HepG2 (cell line): ENCODE data around the gene NYNRIN. TPM values are rescaled to one million over a fixed set of nuclear protein-coding genes. Genes with fewer than 3 reads are reported as not detected.

ENCODE experiments used
- KMT2B ChIP-seq: IDR thresholded peaks from 2 replicates; pipeline ENCODE4 v1.6.1; 2016; ENCODE audit warnings: missing genetic modification reagents, missing compliant biosample characterization
- MATR3 ChIP-seq: sonication (generic); formaldehyde crosslinking; IDR thresholded peaks from 2 replicates; pipeline ENCODE4 v1.4.0; 2020; ENCODE audit warnings: missing genetic modification reagents
- NCOA2 ChIP-seq: sonication (generic); formaldehyde crosslinking; IDR thresholded peaks from 2 replicates; pipeline ENCODE4 v1.8.0; 2022; ENCODE audit warnings: inconsistent platforms
- NR2C2 ChIP-seq: sonication (generic); formaldehyde crosslinking; IDR thresholded peaks from 2 replicates; pipeline ENCODE4 v1.4.0; 2020; ENCODE audit warnings: missing genetic modification reagents, mild to moderate bottlenecking, moderate library complexity, borderline replicate concordance
- RFX3 ChIP-seq: IDR thresholded peaks from 2 replicates; pipeline ENCODE4 v1.6.1; 2016; ENCODE audit warnings: missing biosample characterization, missing genetic modification reagents
- SP5 ChIP-seq: IDR thresholded peaks from 2 replicates; pipeline ENCODE4 v1.6.1; 2016; ENCODE audit warnings: low read depth, borderline replicate concordance
- YY1 ChIP-seq: IDR thresholded peaks from 2 replicates; pipeline ENCODE4 v1.6.1; 2011; ENCODE audit warnings: low read length, low read depth, moderate library complexity, mild to moderate bottlenecking; ENCODE audit not compliant: insufficient read depth, insufficient replicate concordance
- ZNF180 ChIP-seq: sonication (generic); formaldehyde crosslinking; IDR thresholded peaks from 2 replicates; pipeline ENCODE4 v1.4.0; 2020; ENCODE audit warnings: low read depth, missing genetic modification reagents, borderline replicate concordance
- ZNF253 ChIP-seq: sonication (generic); formaldehyde crosslinking; IDR thresholded peaks from 2 replicates; pipeline ENCODE4 v1.8.0; 2022; ENCODE audit warnings: mild to moderate bottlenecking, missing genetic modification reagents, borderline replicate concordance
- ZNF264 ChIP-seq: sonication (generic); formaldehyde crosslinking; IDR thresholded peaks from 2 replicates; pipeline ENCODE4 v1.4.0; 2020; ENCODE audit warnings: missing genetic modification reagents
- ZNF781 ChIP-seq: sonication (generic); formaldehyde crosslinking; IDR thresholded peaks from 2 replicates; pipeline ENCODE4 v1.5.1; 2020; ENCODE audit warnings: borderline replicate concordance, mild to moderate bottlenecking, missing genetic modification reagents; ENCODE audit errors: not compliant biosample characterization
- ZNF816 ChIP-seq: sonication (generic); formaldehyde crosslinking; IDR thresholded peaks from 2 replicates; pipeline ENCODE4 v1.8.0; 2022; ENCODE audit warnings: missing genetic modification reagents, mild to moderate bottlenecking, borderline replicate concordance
- ZSCAN22 ChIP-seq: sonication (generic); formaldehyde crosslinking; IDR thresholded peaks from 2 replicates; pipeline ENCODE4 v1.4.0; 2020; ENCODE audit warnings: mild to moderate bottlenecking, missing genetic modification reagents
- polyA plus RNA-seq, 8 experiments: library from polyadenylated mRNA; depleted of rRNA in 3 of 8; stranded (reverse) in 7 of 8; unstranded in 1 of 8; fragments of >200 nt; fragmentation: Illumina TruSeq in 4 of 8; extraction: Trizol in 4 of 8; gene quantifications; 2 replicates each; pipeline versions ENCODE4 v1.2.1 to v1.2.3, GENCODE V29; 2011 to 2016; ENCODE audit warnings: low read depth in 4 of 8, missing spikeins in 1 of 8, mixed read lengths in 1 of 8; ENCODE audit not compliant: insufficient read depth in 1 of 8
- total RNA-seq, 5 experiments: library from RNA; depleted of rRNA; stranded (reverse); fragments of >200 nt; fragmentation: Illumina TruSeq; extraction: Trizol; gene quantifications; 2 replicates each; pipeline ENCODE4 v1.2.3, GENCODE V29; 2016; ENCODE audit warnings: low read depth in 1 of 5
- TF ChIP-seq, protein P1 (sequence below): sonication (generic); formaldehyde crosslinking; IDR thresholded peaks from 2 replicates; pipeline ENCODE4 v1.5.0; 2020; ENCODE audit warnings: missing genetic modification reagents
- TF ChIP-seq, protein P2 (sequence below): sonication (generic); formaldehyde crosslinking; IDR thresholded peaks from 2 replicates; pipeline ENCODE4; 2020; ENCODE audit warnings: missing genetic modification reagents, mild to moderate bottlenecking, borderline replicate concordance
- TF ChIP-seq, protein P3 (sequence below): sonication (generic); formaldehyde crosslinking; IDR thresholded peaks from 2 replicates; pipeline ENCODE4 v1.5.0; 2020; ENCODE audit warnings: missing genetic modification reagents, mild to moderate bottlenecking, borderline replicate concordance
- TF ChIP-seq, protein P4 (sequence below): sonication (generic); formaldehyde crosslinking; conservative IDR thresholded peaks from 2 replicates; pipeline ENCODE4 v1.8.0; 2022; ENCODE audit warnings: low read depth, missing genetic modification reagents
- TF ChIP-seq, protein P5 (sequence below): IDR thresholded peaks from 2 replicates; pipeline ENCODE4 v1.6.1; 2016

The NYNRIN gene
- total and polyA plus RNA-seq, 2 of the 13 experiments (the other 11 are each of a cell fraction or from before 2014, with no cell fraction given): 0.63 to 1.1 TPM

DNA sequence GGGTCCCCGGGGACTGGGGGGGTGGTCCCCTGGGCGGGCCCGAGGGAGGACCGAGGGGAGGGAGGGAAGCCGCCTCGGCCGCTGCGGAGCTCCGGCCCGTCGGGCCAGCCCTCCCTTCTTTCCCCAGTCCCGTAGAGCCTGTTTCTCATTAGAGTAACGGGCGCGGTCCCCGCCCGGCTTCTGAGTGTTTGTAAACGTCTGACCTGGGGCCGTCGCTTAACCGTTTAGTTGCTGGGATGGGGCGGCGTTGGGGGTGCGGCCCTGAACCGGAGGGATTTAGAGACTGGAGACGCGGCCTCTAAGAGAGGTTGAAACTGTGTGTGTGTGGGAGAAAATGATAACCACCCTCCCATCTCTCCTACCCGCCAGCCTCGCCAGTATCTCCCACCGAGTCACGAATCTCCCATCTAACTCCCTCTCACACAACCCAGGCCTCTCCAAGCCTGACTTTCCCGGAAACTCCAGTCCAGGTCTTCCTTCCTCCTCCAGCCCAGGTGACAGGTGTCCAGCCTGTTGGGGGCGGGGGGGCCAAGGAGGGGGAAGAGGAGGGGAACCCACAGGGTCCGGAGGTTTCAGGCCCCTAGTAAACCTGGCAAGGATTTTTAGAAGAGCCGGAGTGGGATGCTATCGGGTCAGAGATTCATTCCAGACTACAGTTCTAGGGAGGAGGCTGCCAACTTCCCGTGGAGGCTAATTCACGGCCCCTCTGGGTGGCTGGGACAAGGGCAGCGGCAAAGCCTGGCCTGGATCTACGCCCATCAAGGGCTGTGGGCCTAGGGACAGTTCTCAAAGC, 31.9 kb upstream of the NYNRIN start (continued):
- TF ChIP-seq, protein P1, sequence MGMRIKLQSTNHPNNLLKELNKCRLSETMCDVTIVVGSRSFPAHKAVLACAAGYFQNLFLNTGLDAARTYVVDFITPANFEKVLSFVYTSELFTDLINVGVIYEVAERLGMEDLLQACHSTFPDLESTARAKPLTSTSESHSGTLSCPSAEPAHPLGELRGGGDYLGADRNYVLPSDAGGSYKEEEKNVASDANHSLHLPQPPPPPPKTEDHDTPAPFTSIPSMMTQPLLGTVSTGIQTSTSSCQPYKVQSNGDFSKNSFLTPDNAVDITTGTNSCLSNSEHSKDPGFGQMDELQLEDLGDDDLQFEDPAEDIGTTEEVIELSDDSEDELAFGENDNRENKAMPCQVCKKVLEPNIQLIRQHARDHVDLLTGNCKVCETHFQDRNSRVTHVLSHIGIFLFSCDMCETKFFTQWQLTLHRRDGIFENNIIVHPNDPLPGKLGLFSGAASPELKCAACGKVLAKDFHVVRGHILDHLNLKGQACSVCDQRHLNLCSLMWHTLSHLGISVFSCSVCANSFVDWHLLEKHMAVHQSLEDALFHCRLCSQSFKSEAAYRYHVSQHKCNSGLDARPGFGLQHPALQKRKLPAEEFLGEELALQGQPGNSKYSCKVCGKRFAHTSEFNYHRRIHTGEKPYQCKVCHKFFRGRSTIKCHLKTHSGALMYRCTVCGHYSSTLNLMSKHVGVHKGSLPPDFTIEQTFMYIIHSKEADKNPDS: peak; percentile 66; the same call in 1 of the 2 replicates
- TF ChIP-seq KMT2B (CRISPR knock-in tag) (peak; percentile 27; the same call in 1 of the 2 replicates), YY1 (peak; percentile 65), RFX3 (CRISPR knock-in tag) (no peak), NCOA2 (CRISPR knock-in tag) (no peak), ZNF264 (CRISPR knock-in tag) (no peak), NR2C2 (CRISPR knock-in tag) (no peak; the same call in 1 of the 2 replicates), ZNF180 (CRISPR knock-in tag) (no peak), ZSCAN22 (CRISPR knock-in tag) (no peak), ZNF253 (CRISPR knock-in tag) (0 out of 2 replicates have a peak, but pooled peaks have one; percentile 27), ZNF781 (CRISPR knock-in tag) (peak; percentile 87), SP5 (peak; percentile 46; the same call in 1 of the 2 replicates), ZNF816 (CRISPR knock-in tag) (no peak), MATR3 (CRISPR knock-in tag) (no peak)
- TF ChIP-seq, protein P2, sequence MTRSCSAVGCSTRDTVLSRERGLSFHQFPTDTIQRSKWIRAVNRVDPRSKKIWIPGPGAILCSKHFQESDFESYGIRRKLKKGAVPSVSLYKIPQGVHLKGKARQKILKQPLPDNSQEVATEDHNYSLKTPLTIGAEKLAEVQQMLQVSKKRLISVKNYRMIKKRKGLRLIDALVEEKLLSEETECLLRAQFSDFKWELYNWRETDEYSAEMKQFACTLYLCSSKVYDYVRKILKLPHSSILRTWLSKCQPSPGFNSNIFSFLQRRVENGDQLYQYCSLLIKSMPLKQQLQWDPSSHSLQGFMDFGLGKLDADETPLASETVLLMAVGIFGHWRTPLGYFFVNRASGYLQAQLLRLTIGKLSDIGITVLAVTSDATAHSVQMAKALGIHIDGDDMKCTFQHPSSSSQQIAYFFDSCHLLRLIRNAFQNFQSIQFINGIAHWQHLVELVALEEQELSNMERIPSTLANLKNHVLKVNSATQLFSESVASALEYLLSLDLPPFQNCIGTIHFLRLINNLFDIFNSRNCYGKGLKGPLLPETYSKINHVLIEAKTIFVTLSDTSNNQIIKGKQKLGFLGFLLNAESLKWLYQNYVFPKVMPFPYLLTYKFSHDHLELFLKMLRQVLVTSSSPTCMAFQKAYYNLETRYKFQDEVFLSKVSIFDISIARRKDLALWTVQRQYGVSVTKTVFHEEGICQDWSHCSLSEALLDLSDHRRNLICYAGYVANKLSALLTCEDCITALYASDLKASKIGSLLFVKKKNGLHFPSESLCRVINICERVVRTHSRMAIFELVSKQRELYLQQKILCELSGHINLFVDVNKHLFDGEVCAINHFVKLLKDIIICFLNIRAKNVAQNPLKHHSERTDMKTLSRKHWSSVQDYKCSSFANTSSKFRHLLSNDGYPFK (CRISPR knock-in tag): no peak; the same call in 1 of the 2 replicates
- TF ChIP-seq, protein P3, sequence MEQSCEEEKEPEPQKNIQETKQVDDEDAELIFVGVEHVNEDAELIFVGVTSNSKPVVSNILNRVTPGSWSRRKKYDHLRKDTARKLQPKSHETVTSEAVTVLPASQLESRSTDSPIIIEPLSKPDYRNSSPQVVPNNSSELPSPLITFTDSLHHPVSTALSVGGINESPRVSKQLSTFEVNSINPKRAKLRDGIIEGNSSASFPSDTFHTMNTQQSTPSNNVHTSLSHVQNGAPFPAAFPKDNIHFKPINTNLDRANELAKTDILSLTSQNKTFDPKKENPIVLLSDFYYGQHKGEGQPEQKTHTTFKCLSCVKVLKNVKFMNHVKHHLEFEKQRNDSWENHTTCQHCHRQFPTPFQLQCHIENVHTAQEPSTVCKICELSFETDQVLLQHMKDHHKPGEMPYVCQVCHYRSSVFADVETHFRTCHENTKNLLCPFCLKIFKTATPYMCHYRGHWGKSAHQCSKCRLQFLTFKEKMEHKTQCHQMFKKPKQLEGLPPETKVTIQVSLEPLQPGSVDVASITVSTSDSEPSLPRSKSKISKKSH: 0 out of 2 replicates have a peak, but pooled peaks have one; percentile 63
- TF ChIP-seq, protein P4, sequence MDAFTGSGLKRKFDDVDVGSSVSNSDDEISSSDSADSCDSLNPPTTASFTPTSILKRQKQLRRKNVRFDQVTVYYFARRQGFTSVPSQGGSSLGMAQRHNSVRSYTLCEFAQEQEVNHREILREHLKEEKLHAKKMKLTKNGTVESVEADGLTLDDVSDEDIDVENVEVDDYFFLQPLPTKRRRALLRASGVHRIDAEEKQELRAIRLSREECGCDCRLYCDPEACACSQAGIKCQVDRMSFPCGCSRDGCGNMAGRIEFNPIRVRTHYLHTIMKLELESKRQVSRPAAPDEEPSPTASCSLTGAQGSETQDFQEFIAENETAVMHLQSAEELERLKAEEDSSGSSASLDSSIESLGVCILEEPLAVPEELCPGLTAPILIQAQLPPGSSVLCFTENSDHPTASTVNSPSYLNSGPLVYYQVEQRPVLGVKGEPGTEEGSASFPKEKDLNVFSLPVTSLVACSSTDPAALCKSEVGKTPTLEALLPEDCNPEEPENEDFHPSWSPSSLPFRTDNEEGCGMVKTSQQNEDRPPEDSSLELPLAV (CRISPR knock-in tag): no peak
- TF ChIP-seq, protein P5, sequence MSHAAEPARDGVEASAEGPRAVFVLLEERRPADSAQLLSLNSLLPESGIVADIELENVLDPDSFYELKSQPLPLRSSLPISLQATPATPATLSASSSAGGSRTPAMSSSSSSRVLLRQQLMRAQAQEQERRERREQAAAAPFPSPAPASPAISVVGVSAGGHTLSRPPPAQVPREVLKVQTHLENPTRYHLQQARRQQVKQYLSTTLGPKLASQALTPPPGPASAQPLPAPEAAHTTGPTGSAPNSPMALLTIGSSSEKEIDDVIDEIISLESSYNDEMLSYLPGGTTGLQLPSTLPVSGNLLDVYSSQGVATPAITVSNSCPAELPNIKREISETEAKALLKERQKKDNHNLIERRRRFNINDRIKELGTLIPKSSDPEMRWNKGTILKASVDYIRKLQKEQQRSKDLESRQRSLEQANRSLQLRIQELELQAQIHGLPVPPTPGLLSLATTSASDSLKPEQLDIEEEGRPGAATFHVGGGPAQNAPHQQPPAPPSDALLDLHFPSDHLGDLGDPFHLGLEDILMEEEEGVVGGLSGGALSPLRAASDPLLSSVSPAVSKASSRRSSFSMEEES (CRISPR knock-in tag): no peak; the same call in 1 of the 2 replicates
